CD4-positive, alpha-beta T cell treated with Interleukin-21 for 1 hour (primary cell): Measurements from ENCODE around the gene COPS8.

Experiments
- DNase-seq: peaks from one replicate; pipeline ENCODE4 v3.0.0-alpha.2; 2020

The COPS8 gene

GRCh38 chr2:237101118-237101979 lies 15.7 kb downstream of the COPS8 start:
- no peak for DNase-seq

- no peak for DNase-seq
These were observed 16.7 kb downstream of the COPS8 start for GRCh38 chr2:237102428-237102827.

- DNase-seq = no peak
These were observed 23.8 kb downstream of the COPS8 start for GRCh38 chr2:237109421-237109934.

GRCh38 chr2:237113026-237113795 lies 27.5 kb downstream of the COPS8 start:
- no peak for DNase-seq

GRCh38 chr2:237115870-237116269 lies 30.2 kb downstream of the COPS8 start:
- no peak for DNase-seq

GRCh38 chr2:237116431-237116830 lies 30.7 kb downstream of the COPS8 start:
- DNase-seq = no peak

- no peak for DNase-seq
These were observed 32.3 kb downstream of the COPS8 start for GRCh38 chr2:237118025-237118424.

- no peak for DNase-seq
These were observed 33.0 kb downstream of the COPS8 start for GRCh38 chr2:237118561-237119155.

- no peak for DNase-seq
These were observed 35.2 kb downstream of the COPS8 start for GRCh38 chr2:237120916-237121315.

- no peak for DNase-seq
These were observed 35.6 kb downstream of the COPS8 start for GRCh38 chr2:237121321-237121720.

- peak; percentile 27 for DNase-seq
These were observed 36.6 kb downstream of the COPS8 start for GRCh38 chr2:237122214-237122666.

GRCh38 chr2:237124820-237125219 lies 39.1 kb downstream of the COPS8 start:
- DNase-seq = no peak

GRCh38 chr2:237125967-237126366 lies 40.3 kb downstream of the COPS8 start:
- no peak for DNase-seq

GRCh38 chr2:237126519-237127174 lies 41.0 kb downstream of the COPS8 start:
- no peak for DNase-seq

- no peak for DNase-seq
These were observed 42.5 kb downstream of the COPS8 start for GRCh38 chr2:237128026-237128703.

- no peak for DNase-seq
These were observed 43.3 kb downstream of the COPS8 start for GRCh38 chr2:237128845-237129592.

GRCh38 chr2:237129625-237130263 lies 44.1 kb downstream of the COPS8 start:
- no peak for DNase-seq

- no peak for DNase-seq
These were observed 45.1 kb downstream of the COPS8 start for GRCh38 chr2:237130562-237131421.

GRCh38 chr2:237131749-237132533 lies 46.3 kb downstream of the COPS8 start:
- DNase-seq = no peak
